HepG2 (cell line): Measurements from ENCODE around the gene ATP6V1F. TPM values are rescaled to one million over a fixed set of nuclear protein-coding genes. Genes with fewer than 3 reads are reported as not detected.

ENCODE experiments used
- ATAC-seq: fragments of 200-7000 bp; cut with Tn5 transposase; 3 replicates; pipeline ENCODE4 v1.9.1; 2020; ENCODE audit warnings: mild to moderate bottlenecking, moderate library complexity
- BruUV-seq: library from RNA; stranded (reverse); fragments of 400-500 nt; replicated peaks from 2 replicates; lab custom pipeline; 2021; lab: Mats Ljungman, UMichigan
- CTCF ChIA-PET: fragments of 300-600 bp; formaldehyde crosslinking; extraction: SDS; loops from one replicate; lab custom pipeline; 2021; ENCODE audit warnings: low total read pairs, inconsistent platforms, low intra/inter-chr PET ratio; lab: Yijun Ruan, JAX
- POLR2A ChIA-PET: fragments of 350-600 bp; sonication (Branson Sonifier 250); formaldehyde crosslinking; loops from one replicate; lab custom pipeline; 2020; ENCODE audit warnings: antibody characterized with exemption, inconsistent platforms; lab: Yijun Ruan, JAX
- DNase-seq: peaks from one replicate; pipeline ENCODE4 v3.0.0-alpha.2; 2015; ENCODE audit warnings: low spot score
- FAIRE-seq: peaks from 3 replicates; lab custom pipeline; 2011; peaks lifted over from hg19 to GRCh38; lab: Jason Lieb, UNC
- H2AFZ ChIP-seq: one replicate; pipeline ENCODE4 v1.6.1; 2011; ENCODE audit warnings: low read length, inconsistent platforms
- H3K27ac ChIP-seq: fragments of 300-600 bp; 3 replicates; pipeline ENCODE4 v1.8.0; 2011; ENCODE audit warnings: mixed run types, mild to moderate bottlenecking, mixed read lengths, low read length, inconsistent platforms; ENCODE audit not compliant: insufficient read depth; ENCODE audit errors: extremely low read length
- H3K27me3 ChIP-seq, 2 experiments: fragments of 200-600 bp in 1 of 2; 2 replicates in 1 of 2; 3 replicates in 1 of 2; pipeline versions ENCODE4 v1.6.0 to v1.8.0; 2011; ENCODE audit warnings: low read length in 2 of 2, mild to moderate bottlenecking in 2 of 2, moderate library complexity in 2 of 2, inconsistent platforms in 1 of 2; ENCODE audit not compliant: insufficient read depth in 2 of 2, control insufficient read depth in 1 of 2
- H3K36me3 ChIP-seq, 2 experiments: fragments of 200-600 bp in 1 of 2; replicated peaks in 1 of 2; 2 replicates in 1 of 2; 3 replicates in 1 of 2; pipeline versions ENCODE4 v1.5.1 to v1.8.0; 2011; ENCODE audit warnings: low read length in 2 of 2, inconsistent platforms in 1 of 2; ENCODE audit not compliant: insufficient read depth in 2 of 2, control insufficient read depth in 1 of 2
- H3K4me1 ChIP-seq: 2 replicates; pipeline ENCODE4 v1.5.1; 2012; ENCODE audit warnings: low read length, inconsistent platforms; ENCODE audit not compliant: insufficient read depth
- H3K4me2 ChIP-seq: 2 replicates; pipeline ENCODE4 v1.6.0; 2011; ENCODE audit warnings: low read depth, low read length, inconsistent platforms
- H3K4me3 ChIP-seq, 3 experiments: fragments of 200-600 bp in 1 of 3; sonication (generic), shearing (Covaris generic) in 1 of 3; replicated peaks in 1 of 3; 2 replicates each; pipeline ENCODE4 v1.5.1; 2011 to 2016; ENCODE audit warnings: low read length in 3 of 3, inconsistent platforms in 2 of 3, low read depth in 2 of 3, mild to moderate bottlenecking in 2 of 3, control low read depth in 1 of 3, mixed read lengths in 1 of 3; ENCODE audit not compliant: insufficient read depth in 1 of 3
- H3K79me2 ChIP-seq: one replicate; pipeline ENCODE4 v1.6.1; 2011; ENCODE audit warnings: low read length, inconsistent platforms; ENCODE audit not compliant: insufficient read depth
- H3K9ac ChIP-seq: 2 replicates; pipeline ENCODE4 v1.6.0; 2011; ENCODE audit warnings: mild to moderate bottlenecking, low read depth, low read length, inconsistent platforms; ENCODE audit not compliant: insufficient read depth
- H3K9me3 ChIP-seq: 2 replicates; pipeline ENCODE4 v1.5.1; 2012; ENCODE audit warnings: mild to moderate bottlenecking, low read length
- H4K20me1 ChIP-seq: 2 replicates; pipeline ENCODE4 v1.6.0; 2011; ENCODE audit warnings: inconsistent platforms, mild to moderate bottlenecking, low read length, moderate library complexity; ENCODE audit not compliant: insufficient read depth
- ELF3 ChIP-seq: IDR thresholded peaks from 2 replicates; pipeline ENCODE4 v1.6.1; 2016; ENCODE audit warnings: missing genetic modification reagents, missing compliant biosample characterization
- HDAC1 ChIP-seq: sonication (generic); formaldehyde crosslinking; IDR thresholded peaks from 2 replicates; pipeline ENCODE4 v1.5.1; 2020; ENCODE audit warnings: mild to moderate bottlenecking, missing genetic modification reagents
- ZNF646 ChIP-seq: sonication (generic); formaldehyde crosslinking; IDR thresholded peaks from 2 replicates; pipeline ENCODE4 v1.9.0; 2021; ENCODE audit warnings: mild to moderate bottlenecking, missing genetic modification reagents
- WGBS: methylation state at CpG from one replicate; pipeline ENCODE4 v1.1.6; 2017; ENCODE audit warnings: low lambda C conversion rate; 5-methylcytosine and 5-hydroxymethylcytosine counted together
- in situ Hi-C: cut with HindIII; loops from 2 replicates; pipeline ENCODE4 v1.10.0; 2017; ENCODE audit warnings: low pct_unique_long_range_greater_than_20kb; ENCODE audit not compliant: extremely low pct_ligation_motif_present
- intact Hi-C: fragments of 100-400 bp; cut with micrococcal nuclease; formaldehyde crosslinking; loops from one replicate; pipeline ENCODE4 v1.10.0; 2022; ENCODE audit not compliant: unreplicated experiment
- polyA plus RNA-seq, 8 experiments: library from polyadenylated mRNA; depleted of rRNA in 3 of 8; stranded (reverse) in 7 of 8; unstranded in 1 of 8; fragments of >200 nt; fragmentation: Illumina TruSeq in 4 of 8; extraction: Trizol in 4 of 8; gene quantifications; 2 replicates each; pipeline versions ENCODE4 v1.2.1 to v1.2.3, GENCODE V29; 2011 to 2016; ENCODE audit warnings: low read depth in 4 of 8, missing spikeins in 1 of 8, mixed read lengths in 1 of 8; ENCODE audit not compliant: insufficient read depth in 1 of 8
- total RNA-seq, 5 experiments: library from RNA; depleted of rRNA; stranded (reverse); fragments of >200 nt; fragmentation: Illumina TruSeq; extraction: Trizol; gene quantifications; 2 replicates each; pipeline ENCODE4 v1.2.3, GENCODE V29; 2016; ENCODE audit warnings: low read depth in 1 of 5
- TF ChIP-seq, protein P1 (sequence below): sonication (generic); formaldehyde crosslinking; IDR thresholded peaks from 2 replicates; pipeline ENCODE4 v1.4.0; 2020; ENCODE audit warnings: mild to moderate bottlenecking, missing genetic modification reagents

Gene ATP6V1F
- total and polyA plus RNA-seq, 2 of the 13 experiments (the other 11 are each of a cell fraction or from before 2014, with no cell fraction given): 87.2 to 132 TPM

GRCh38 chr7:128887169-128888038 is 24.7 kb downstream of the ATP6V1F start (continued):
- TF ChIP-seq, protein P1, sequence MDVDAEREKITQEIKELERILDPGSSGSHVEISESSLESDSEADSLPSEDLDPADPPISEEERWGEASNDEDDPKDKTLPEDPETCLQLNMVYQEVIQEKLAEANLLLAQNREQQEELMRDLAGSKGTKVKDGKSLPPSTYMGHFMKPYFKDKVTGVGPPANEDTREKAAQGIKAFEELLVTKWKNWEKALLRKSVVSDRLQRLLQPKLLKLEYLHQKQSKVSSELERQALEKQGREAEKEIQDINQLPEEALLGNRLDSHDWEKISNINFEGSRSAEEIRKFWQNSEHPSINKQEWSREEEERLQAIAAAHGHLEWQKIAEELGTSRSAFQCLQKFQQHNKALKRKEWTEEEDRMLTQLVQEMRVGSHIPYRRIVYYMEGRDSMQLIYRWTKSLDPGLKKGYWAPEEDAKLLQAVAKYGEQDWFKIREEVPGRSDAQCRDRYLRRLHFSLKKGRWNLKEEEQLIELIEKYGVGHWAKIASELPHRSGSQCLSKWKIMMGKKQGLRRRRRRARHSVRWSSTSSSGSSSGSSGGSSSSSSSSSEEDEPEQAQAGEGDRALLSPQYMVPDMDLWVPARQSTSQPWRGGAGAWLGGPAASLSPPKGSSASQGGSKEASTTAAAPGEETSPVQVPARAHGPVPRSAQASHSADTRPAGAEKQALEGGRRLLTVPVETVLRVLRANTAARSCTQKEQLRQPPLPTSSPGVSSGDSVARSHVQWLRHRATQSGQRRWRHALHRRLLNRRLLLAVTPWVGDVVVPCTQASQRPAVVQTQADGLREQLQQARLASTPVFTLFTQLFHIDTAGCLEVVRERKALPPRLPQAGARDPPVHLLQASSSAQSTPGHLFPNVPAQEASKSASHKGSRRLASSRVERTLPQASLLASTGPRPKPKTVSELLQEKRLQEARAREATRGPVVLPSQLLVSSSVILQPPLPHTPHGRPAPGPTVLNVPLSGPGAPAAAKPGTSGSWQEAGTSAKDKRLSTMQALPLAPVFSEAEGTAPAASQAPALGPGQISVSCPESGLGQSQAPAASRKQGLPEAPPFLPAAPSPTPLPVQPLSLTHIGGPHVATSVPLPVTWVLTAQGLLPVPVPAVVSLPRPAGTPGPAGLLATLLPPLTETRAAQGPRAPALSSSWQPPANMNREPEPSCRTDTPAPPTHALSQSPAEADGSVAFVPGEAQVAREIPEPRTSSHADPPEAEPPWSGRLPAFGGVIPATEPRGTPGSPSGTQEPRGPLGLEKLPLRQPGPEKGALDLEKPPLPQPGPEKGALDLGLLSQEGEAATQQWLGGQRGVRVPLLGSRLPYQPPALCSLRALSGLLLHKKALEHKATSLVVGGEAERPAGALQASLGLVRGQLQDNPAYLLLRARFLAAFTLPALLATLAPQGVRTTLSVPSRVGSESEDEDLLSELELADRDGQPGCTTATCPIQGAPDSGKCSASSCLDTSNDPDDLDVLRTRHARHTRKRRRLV: no peak
- TF ChIP-seq HDAC1: no peak

GRCh38 chr7:128888039-128888755 is 25.5 kb downstream of the ATP6V1F start:
- no TSS peak for BruUV-seq
- FAIRE-seq: peak; percentile 60
- TF ChIP-seq ELF3 (CRISPR knock-in tag) (no peak), ZNF646 (CRISPR knock-in tag) (peak; percentile 84)
- intact Hi-C loops: no loop called here
- Histone ChIP-seq H3K79me2 (no peaks in the 10 kb centered on the region), H3K36me3 (no peaks in the 10 kb centered on the region), H4K20me1 (no peaks in the 10 kb centered on the region), H3K4me3 (no peak overlapping the region), H3K27ac (no peak overlapping the region), H3K4me2 (no peak overlapping the region), H3K9me3 (no peaks in the 10 kb centered on the region), H3K9ac (no peak overlapping the region), H2AFZ (no peak overlapping the region), H3K27me3 (peaks cover 0 to 26% of the 10 kb centered on the region in 2 experiments; a peak in 3 of 5 replicates), H3K4me1 (peaks cover 38% of the 10 kb centered on the region)
- ChIA-PET CTCF (no interaction called here), POLR2A (no interaction called here)
- WGBS: 19% methylated on average over 7 of the region's 7 CpGs
- DNase-seq: no peak
- in situ Hi-C loops: loop anchor here (25.0 kb wide), 1 partner anchor 451 kb away; no protein-coding TSS in a partner anchor
- ATAC-seq: no peak
